Liver (tissue), 9 donors: Measurements from ENCODE around the gene C12orf57. TPM values are rescaled to one million over a fixed set of nuclear protein-coding genes. Genes with fewer than 3 reads are reported as not detected.

ENCODE experiments used
- DNase-seq: peaks from one replicate; pipeline ENCODE4 v3.0.0-alpha.2; 2017; ENCODE audit warnings: low spot score
- H3K27ac ChIP-seq, 2 donors: one replicate each; pipeline ENCODE4 v1.7.0; 2013; ENCODE audit warnings: inconsistent platforms in 2 of 2, low read length in 2 of 2, control low read depth in 1 of 2, low read depth in 1 of 2, mild to moderate bottlenecking in 1 of 2
- H3K27me3 ChIP-seq, 4 donors: one replicate each; pipeline versions ENCODE4 v1.6.1 to v1.7.0; 2013; ENCODE audit warnings: low read length in 3 of 4, inconsistent platforms in 1 of 4, mild to moderate bottlenecking in 1 of 4, moderate library complexity in 1 of 4; ENCODE audit not compliant: control insufficient read depth in 4 of 4, insufficient read depth in 4 of 4
- H3K36me3 ChIP-seq, 4 donors: one replicate each; pipeline versions ENCODE4 v1.6.1 to v1.7.0; 2013; ENCODE audit warnings: low read length in 3 of 4, mild to moderate bottlenecking in 3 of 4, low read depth in 1 of 4, moderate library complexity in 1 of 4; ENCODE audit not compliant: control insufficient read depth in 4 of 4, insufficient read depth in 3 of 4
- H3K4me1 ChIP-seq, 4 donors: one replicate each; pipeline versions ENCODE4 v1.6.1 to v1.7.0; 2013; ENCODE audit warnings: low read length in 3 of 4, mild to moderate bottlenecking in 3 of 4, moderate library complexity in 1 of 4; ENCODE audit not compliant: control insufficient read depth in 4 of 4, insufficient read depth in 4 of 4
- H3K4me3 ChIP-seq, 3 donors: one replicate each; pipeline versions ENCODE4 v1.6.1 to v1.7.0; 2013; ENCODE audit warnings: low read length in 3 of 3, control low read depth in 1 of 3, low read depth in 1 of 3, mild to moderate bottlenecking in 1 of 3
- H3K9ac ChIP-seq, 2 donors: one replicate each; pipeline ENCODE4 v1.7.0; 2013; ENCODE audit warnings: low read length in 2 of 2, mild to moderate bottlenecking in 2 of 2, moderate library complexity in 2 of 2, control low read depth in 1 of 2, low read depth in 1 of 2
- H3K9me3 ChIP-seq, 4 donors: one replicate each; pipeline versions ENCODE4 v1.6.1 to v1.7.0; 2013; ENCODE audit warnings: low read length in 3 of 4; ENCODE audit not compliant: control insufficient read depth in 4 of 4
- CTCF ChIP-seq: fragments of 150-350 bp; IDR thresholded peaks from 2 replicates; pipeline ENCODE4 v1.5.1; 2017; ENCODE audit warnings: improper control_type of control experiment, low read depth, low read length; ENCODE audit not compliant: missing input control
- EGR1 ChIP-seq, 2 donors: IDR thresholded peaks; 2 replicates each; pipeline ENCODE4 v1.6.1; 2016 to 2018; ENCODE audit warnings: antibody characterized with exemption in 2 of 2, low read depth in 2 of 2
- FOXA1 ChIP-seq: IDR thresholded peaks from 2 replicates; pipeline ENCODE4 v1.6.1; 2016; ENCODE audit warnings: antibody characterized with exemption
- FOXA2 ChIP-seq: IDR thresholded peaks from 2 replicates; pipeline ENCODE4 v1.6.1; 2016; ENCODE audit warnings: antibody characterized with exemption
- GABPA ChIP-seq, 2 donors: IDR thresholded peaks in 1 of 2; conservative IDR thresholded peaks in 1 of 2; 2 replicates each; pipeline ENCODE4 v1.6.1; 2016; ENCODE audit warnings: antibody characterized with exemption in 2 of 2, mild to moderate bottlenecking in 1 of 2, moderate library complexity in 1 of 2
- HNF4A ChIP-seq, 2 donors: conservative IDR thresholded peaks; 2 replicates each; pipeline ENCODE4 v1.6.1; 2016; ENCODE audit warnings: antibody characterized with exemption in 2 of 2, mild to moderate bottlenecking in 2 of 2
- HNF4G ChIP-seq: IDR thresholded peaks from 2 replicates; pipeline ENCODE4 v1.6.1; 2016; ENCODE audit warnings: antibody characterized with exemption
- MAX ChIP-seq: IDR thresholded peaks from 2 replicates; pipeline ENCODE4 v1.6.1; 2016; ENCODE audit warnings: antibody characterized with exemption
- RAD21 ChIP-seq, 2 donors: IDR thresholded peaks; 2 replicates each; pipeline ENCODE4 v1.6.1; 2016; ENCODE audit warnings: antibody characterized with exemption in 2 of 2, mild to moderate bottlenecking in 2 of 2
- RXRA ChIP-seq, 2 donors: IDR thresholded peaks; 2 replicates each; pipeline ENCODE4 v1.6.1; 2017 to 2018; ENCODE audit warnings: antibody characterized with exemption in 2 of 2, mild to moderate bottlenecking in 1 of 2
- SP1 ChIP-seq: IDR thresholded peaks from 2 replicates; pipeline ENCODE4 v1.6.1; 2018; ENCODE audit warnings: antibody characterized with exemption, mild to moderate bottlenecking
- YY1 ChIP-seq: IDR thresholded peaks from 2 replicates; pipeline ENCODE4 v1.6.1; 2016; ENCODE audit warnings: antibody characterized with exemption, mild to moderate bottlenecking
- WGBS: extraction: QIAGEN DNeasy Blood & Tissue Kit; methylation state at CpG from one replicate; pipeline ENCODE4 v1.1.7; 2013; 5-methylcytosine and 5-hydroxymethylcytosine counted together
- polyA plus RNA-seq, 2 donors: library from polyadenylated mRNA; stranded (reverse) in 1 of 2; unstranded in 1 of 2; fragments of 200-250 nt in 1 of 2; fragments of >200 nt in 1 of 2; fragmentation: Nextera tagmentation in 1 of 2; extraction: Ambion mirVana in 1 of 2; gene quantifications; one replicate each; pipeline versions ENCODE4 v1.2.1 to v1.2.3, GENCODE V29; 2013 to 2015
- total RNA-seq, 2 donors: library from RNA; depleted of rRNA; stranded (reverse); fragments of >200 nt; gene quantifications; one replicate each; pipeline ENCODE4 v1.2.3, GENCODE V29; 2014
- TF ChIP-seq, protein P1 (sequence below): IDR thresholded peaks from 2 replicates; pipeline ENCODE4 v1.6.1; 2016; ENCODE audit warnings: antibody characterized with exemption, mild to moderate bottlenecking
- TF ChIP-seq, protein P2 (sequence below): IDR thresholded peaks from 2 replicates; pipeline ENCODE4 v1.6.1; 2016; ENCODE audit warnings: antibody characterized with exemption
- donor health status: healthy.
- donor health status: healthy.
- donor health status: healthy.
- donor health status: healthy.
- donor health status: healthy.

The C12orf57 gene
- total and polyA plus RNA-seq, 4 donors, result 49.2 to 193 (median 65.7) TPM

GRCh38 chr12:6957151-6957701 lies 13.4 kb downstream of the C12orf57 start:
- WGBS, result 86% methylated on average over 20 of the region's 20 CpGs
- no peak for DNase-seq
- Histone ChIP-seq H3K27me3 (no peaks in the 10 kb centered on the region), H3K9me3 (no peaks in the 10 kb centered on the region), H3K4me1 (peaks cover 0 to 29% (median 14%) of the 10 kb centered on the region in 4 donors), H3K4me3 (no peak overlapping the region), H3K27ac (no peak overlapping the region), H3K9ac (no peak overlapping the region), H3K36me3 (peaks cover 0 to 3% (median 2%) of the 10 kb centered on the region in 4 donors)
- TF ChIP-seq RAD21 (IDR thresholded peaks at IDR 0.05), result no peak
- TF ChIP-seq SP1, result no peak

DNA sequence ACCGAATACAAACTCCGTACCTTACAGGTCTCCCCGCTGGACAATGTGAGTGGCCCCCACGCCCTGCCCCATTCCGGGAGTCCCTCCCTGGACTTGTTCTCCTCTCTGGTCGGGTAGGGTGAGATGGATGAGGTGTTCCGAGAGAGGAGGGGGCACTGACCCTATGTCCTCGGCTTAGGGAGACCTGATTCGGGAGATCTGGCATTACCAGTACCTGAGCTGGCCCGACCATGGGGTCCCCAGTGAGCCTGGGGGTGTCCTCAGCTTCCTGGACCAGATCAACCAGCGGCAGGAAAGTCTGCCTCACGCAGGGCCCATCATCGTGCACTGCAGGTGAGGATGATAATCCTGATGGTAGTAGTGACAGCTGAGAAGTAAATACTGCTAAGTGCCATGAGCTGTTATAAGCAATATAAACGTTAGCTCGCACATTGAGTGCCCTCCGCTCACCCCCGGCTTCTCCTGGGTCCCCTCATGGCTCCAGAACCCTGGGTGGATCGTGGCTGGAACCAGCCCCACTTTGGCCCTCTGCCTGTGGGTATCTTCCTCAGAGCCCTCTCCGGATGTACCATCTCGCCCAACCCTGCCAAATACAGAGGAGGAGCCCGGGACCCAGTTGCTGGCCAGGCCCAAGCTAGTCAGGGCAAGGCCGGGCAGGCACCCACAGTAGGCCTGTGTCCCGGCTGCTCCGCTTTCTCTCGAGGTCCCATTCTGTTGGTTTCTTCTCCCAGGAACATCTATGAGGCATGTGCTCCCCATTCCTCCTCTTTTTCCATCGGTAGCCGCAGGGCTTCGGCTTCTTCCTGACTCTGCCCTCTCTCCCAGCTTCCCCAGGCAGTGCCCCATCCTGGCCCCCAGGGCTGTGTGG lies 14.2 kb downstream of the C12orf57 start:
- Histone ChIP-seq H3K4me3 (no peak overlapping the region), H3K9ac (no peak overlapping the region), H3K4me1 (peaks cover 0 to 36% (median 14%) of the 10 kb centered on the region in 4 donors), H3K9me3 (no peaks in the 10 kb centered on the region), H3K27me3 (no peaks in the 10 kb centered on the region), H3K27ac (peak overlapping the region; percentile 4 to 56), H3K36me3 (peaks cover 0 to 3% (median 2%) of the 10 kb centered on the region in 4 donors)
- 88% methylated on average over 28 of the region's 28 CpGs for WGBS
- TF ChIP-seq EGR1 (IDR thresholded peaks at IDR 0.05; ENCODE audit: low read depth in 2 of 2), result no peak
- TF ChIP-seq FOXA2, result no peak
- TF ChIP-seq SP1, result no peak
- TF ChIP-seq, protein P1, sequence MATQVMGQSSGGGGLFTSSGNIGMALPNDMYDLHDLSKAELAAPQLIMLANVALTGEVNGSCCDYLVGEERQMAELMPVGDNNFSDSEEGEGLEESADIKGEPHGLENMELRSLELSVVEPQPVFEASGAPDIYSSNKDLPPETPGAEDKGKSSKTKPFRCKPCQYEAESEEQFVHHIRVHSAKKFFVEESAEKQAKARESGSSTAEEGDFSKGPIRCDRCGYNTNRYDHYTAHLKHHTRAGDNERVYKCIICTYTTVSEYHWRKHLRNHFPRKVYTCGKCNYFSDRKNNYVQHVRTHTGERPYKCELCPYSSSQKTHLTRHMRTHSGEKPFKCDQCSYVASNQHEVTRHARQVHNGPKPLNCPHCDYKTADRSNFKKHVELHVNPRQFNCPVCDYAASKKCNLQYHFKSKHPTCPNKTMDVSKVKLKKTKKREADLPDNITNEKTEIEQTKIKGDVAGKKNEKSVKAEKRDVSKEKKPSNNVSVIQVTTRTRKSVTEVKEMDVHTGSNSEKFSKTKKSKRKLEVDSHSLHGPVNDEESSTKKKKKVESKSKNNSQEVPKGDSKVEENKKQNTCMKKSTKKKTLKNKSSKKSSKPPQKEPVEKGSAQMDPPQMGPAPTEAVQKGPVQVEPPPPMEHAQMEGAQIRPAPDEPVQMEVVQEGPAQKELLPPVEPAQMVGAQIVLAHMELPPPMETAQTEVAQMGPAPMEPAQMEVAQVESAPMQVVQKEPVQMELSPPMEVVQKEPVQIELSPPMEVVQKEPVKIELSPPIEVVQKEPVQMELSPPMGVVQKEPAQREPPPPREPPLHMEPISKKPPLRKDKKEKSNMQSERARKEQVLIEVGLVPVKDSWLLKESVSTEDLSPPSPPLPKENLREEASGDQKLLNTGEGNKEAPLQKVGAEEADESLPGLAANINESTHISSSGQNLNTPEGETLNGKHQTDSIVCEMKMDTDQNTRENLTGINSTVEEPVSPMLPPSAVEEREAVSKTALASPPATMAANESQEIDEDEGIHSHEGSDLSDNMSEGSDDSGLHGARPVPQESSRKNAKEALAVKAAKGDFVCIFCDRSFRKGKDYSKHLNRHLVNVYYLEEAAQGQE, result no peak
- TF ChIP-seq GABPA (IDR thresholded peaks at IDR 0.05 in 1 of 2, conservative IDR thresholded peaks at IDR 0.05 in 1 of 2), result no peak
- TF ChIP-seq, protein P2, sequence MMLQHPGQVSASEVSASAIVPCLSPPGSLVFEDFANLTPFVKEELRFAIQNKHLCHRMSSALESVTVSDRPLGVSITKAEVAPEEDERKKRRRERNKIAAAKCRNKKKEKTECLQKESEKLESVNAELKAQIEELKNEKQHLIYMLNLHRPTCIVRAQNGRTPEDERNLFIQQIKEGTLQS, result no peak
- no peak for TF ChIP-seq FOXA1
- no peak for TF ChIP-seq HNF4A (conservative IDR thresholded peaks at IDR 0.05)
- TF ChIP-seq MAX, result no peak
- DNase-seq, result no peak

DNA sequence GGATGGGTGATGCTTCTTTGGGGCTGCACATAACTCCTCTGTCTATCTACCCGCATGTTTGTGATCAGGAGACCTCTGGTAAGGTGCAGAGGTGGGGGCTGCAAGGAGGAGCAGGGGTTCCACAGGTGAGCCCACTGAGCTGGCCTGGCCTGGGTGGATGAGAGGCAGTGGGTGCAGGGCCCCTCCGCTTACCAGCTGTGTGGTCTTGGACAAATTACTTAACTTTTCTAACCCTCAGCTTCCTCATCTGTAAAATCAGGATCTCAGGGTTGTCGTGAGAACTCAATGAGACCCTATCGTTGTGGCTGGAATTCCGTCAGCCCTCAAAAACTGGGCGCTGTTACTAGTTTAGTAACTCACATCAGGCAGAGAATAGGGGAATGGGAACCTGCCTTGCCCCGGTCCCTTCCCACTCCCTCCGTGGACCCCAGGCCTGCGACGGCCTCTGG lies 14.8 kb downstream of the C12orf57 start:
- Histone ChIP-seq H3K27me3 (no peaks in the 10 kb centered on the region), H3K4me3 (no peak overlapping the region), H3K9ac (no peak overlapping the region), H3K9me3 (no peaks in the 10 kb centered on the region), H3K4me1 (peaks cover 0 to 36% (median 14%) of the 10 kb centered on the region in 4 donors), H3K36me3 (peaks cover 0 to 3% (median 2%) of the 10 kb centered on the region in 4 donors), H3K27ac (peak overlapping the region; percentile 56 to 73)
- TF ChIP-seq RXRA (IDR thresholded peaks at IDR 0.05) (no peak), FOXA1 (no peak), CTCF (no peak), YY1 (no peak), MAX (no peak), HNF4A (conservative IDR thresholded peaks at IDR 0.05) (no peak), GABPA (IDR thresholded peaks at IDR 0.05 in 1 of 2, conservative IDR thresholded peaks at IDR 0.05 in 1 of 2) (no peak), FOXA2 (no peak), HNF4G (no peak), SP1 (no peak)
- 72% methylated on average over 10 of the region's 10 CpGs for WGBS
- no peak for DNase-seq
